HG02763 (cell line): ENCODE measurements around the gene USP17L22.
"Not testable (repeated sequence)": the region's sequence is repeated elsewhere in the genome, so short reads cannot be mapped to it uniquely, and the experiment has no call there.

Experiments
- ATAC-seq: cut with Tn5 transposase; IDR thresholded peaks from one replicate; pipeline ENCODE4 v1.9.1; 2021; ENCODE audit warnings: mild to moderate bottlenecking, moderate library complexity; ENCODE audit not compliant: unreplicated experiment

The USP17L22 gene

GRCh38 chr4:9267319-9267718 is at the start of gene USP17L22:
TSS of gene USP17L22 (plus strand) at chr4:9267619. CDS start at chr4:9267619, 0 bp downstream.
- not testable (repeated sequence) for ATAC-seq

GRCh38 chr4:9219852-9220251 is 47.6 kb upstream of the USP17L22 start, which contains the start of gene USP17L12:
TSS of gene USP17L12 (plus strand) at chr4:9220152. CDS start at chr4:9220152, 0 bp downstream.
- ATAC-seq = not testable (repeated sequence)

DNA sequence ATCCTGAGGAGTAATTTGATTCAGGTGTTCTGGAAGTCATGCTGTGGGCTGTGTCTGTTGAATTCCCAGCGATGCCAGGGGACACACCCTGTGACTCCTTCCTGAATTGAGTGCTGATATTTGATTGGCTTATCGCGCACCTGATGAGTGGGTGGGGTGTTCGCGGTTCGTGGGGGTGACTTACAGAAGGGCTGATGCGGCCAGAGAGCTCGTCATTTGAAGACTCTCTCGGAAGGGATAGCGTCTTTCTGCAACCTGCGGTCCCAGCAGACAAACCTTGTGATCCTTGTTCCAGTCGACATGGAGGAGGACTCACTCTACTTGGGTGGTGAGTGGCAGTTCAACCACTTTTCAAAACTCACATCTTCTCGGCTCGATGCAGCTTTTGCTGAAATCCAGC is 42.8 kb upstream of the USP17L22 start, which contains the start of gene USP17L13:
USP17L13 (plus strand) TSS at position 301 of the 400 bp plus-strand sequence; CDS start at position 301, 0 bp downstream.
- ATAC-seq = not testable (repeated sequence)

DNA sequence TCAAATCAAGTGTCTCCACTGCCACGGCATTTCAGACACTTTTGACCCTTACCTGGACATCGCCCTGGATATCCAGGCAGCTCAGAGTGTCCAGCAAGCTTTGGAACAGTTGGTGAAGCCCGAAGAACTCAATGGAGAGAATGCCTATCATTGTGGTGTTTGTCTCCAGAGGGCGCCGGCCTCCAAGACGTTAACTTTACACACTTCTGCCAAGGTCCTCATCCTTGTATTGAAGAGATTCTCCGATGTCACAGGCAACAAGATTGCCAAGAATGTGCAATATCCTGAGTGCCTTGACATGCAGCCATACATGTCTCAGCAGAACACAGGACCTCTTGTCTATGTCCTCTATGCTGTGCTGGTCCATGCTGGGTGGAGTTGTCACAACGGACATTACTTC is 37.2 kb upstream of the USP17L22 start:
- ATAC-seq = not testable (repeated sequence)

GRCh38 chr4:9234085-9234484 is 33.3 kb upstream of the USP17L22 start, which contains the start of gene USP17L15:
TSS of gene USP17L15 (plus strand) at chr4:9234385. CDS start at chr4:9234385, 0 bp downstream.
- ATAC-seq = not testable (repeated sequence)

- not testable (repeated sequence) for ATAC-seq
Observed at GRCh38 chr4:9238461-9238860, 29.0 kb upstream of the USP17L22 start.

GRCh38 chr4:9243579-9243978 is 23.8 kb upstream of the USP17L22 start, which contains the start of gene USP17L17:
TSS of gene USP17L17 (plus strand) at chr4:9243879. CDS start at chr4:9243879, 0 bp downstream.
- not testable (repeated sequence) for ATAC-seq

GRCh38 chr4:9247953-9248680 is 19.3 kb upstream of the USP17L22 start, which contains the start of gene USP17L18:
TSS of gene USP17L18 (plus strand) at chr4:9248630. CDS start at chr4:9248630, 0 bp downstream.
- not testable (repeated sequence) for ATAC-seq

GRCh38 chr4:9253078-9253477 is 14.3 kb upstream of the USP17L22 start, which contains the start of gene USP17L19:
TSS of gene USP17L19 (plus strand) at chr4:9253378. CDS start at chr4:9253378, 0 bp downstream.
- not testable (repeated sequence) for ATAC-seq

DNA sequence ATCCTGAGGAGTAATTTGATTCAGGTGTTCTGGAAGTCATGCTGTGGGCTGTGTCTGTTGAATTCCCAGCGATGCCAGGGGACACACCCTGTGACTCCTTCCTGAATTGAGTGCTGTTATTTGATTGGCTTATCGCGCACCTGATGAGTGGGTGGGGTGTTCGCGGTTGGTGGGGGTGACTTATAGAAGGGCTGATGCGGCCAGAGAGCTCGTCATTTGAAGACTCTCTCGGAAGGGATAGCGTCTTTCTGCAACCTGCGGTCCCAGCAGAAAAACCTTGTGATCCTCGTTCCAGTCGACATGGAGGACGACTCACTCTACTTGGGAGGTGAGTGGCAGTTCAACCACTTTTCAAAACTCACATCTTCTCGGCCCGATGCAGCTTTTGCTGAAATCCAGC is 9.6 kb upstream of the USP17L22 start, which contains the start of gene USP17L20:
USP17L20 (plus strand) TSS at position 301 of the 400 bp plus-strand sequence; CDS start at position 301, 0 bp downstream.
- ATAC-seq = not testable (repeated sequence)

DNA sequence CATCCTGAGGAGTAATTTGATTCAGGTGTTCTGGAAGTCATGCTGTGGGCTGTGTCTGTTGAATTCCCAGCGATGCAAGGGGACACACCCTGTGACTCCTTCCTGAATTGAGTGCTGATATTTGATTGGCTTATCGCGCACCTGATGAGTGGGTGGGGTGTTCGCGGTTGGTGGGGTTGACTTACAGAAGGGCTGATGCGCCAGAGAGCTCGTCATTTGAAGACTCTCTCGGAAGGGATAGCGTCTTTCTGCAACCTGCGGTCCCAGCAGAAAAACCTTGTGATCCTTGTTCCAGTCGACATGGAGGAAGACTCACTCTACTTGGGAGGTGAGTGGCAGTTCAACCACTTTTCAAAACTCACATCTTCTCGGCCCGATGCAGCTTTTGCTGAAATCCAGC is 4.8 kb upstream of the USP17L22 start, which contains the start of gene USP17L21:
USP17L21 (plus strand) TSS at position 301 of the 400 bp plus-strand sequence; CDS start at position 301, 0 bp downstream.
- not testable (repeated sequence) for ATAC-seq

- ATAC-seq = not testable (repeated sequence)
Observed at GRCh38 chr4:9271719-9272118, 4.3 kb downstream of the USP17L22 start.
